Measurements from ENCODE around the gene CPE. TPM values are rescaled to one million over a fixed set of nuclear protein-coding genes. Genes with fewer than 3 reads are reported as not detected.

CPE gene
- total RNA-seq, 4 donors from 2014 or later: 22.3 to 33.5 (median 30.9) TPM

DNA sequence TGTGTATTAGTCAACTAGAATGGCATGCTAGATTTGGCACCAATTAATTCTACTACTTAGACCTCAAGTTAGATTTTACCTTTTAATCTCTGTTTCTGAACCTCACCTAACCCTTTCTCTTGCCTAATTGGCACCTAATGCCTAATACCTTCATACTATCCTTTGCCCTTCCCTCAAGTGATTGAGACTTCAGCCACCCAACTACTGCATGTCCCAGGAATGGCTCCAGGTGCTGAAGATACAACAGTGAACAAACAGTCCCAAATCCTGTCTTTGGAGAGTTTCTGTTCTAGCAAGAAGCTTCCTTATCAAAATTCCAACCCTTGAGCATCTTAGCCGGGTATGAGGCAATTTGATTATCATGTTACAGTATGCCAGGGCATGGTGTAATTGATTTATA is 139.9 kb downstream of the CPE start:
- peaks cover 30% of the 10 kb centered on the region for H3K4me1 ChIP-seq
- H3K4me3 ChIP-seq: no peak overlapping the region
- DNase-seq (ENCODE audit: low spot score in 2 of 2): no peak
- peak overlapping the region; percentile 68 for H3K27ac ChIP-seq
- no peaks in the 10 kb centered on the region for H3K9me3 ChIP-seq
- 64% methylated on average over 1 of the region's 1 CpG for WGBS
- H3K27me3 ChIP-seq: no peaks in the 10 kb centered on the region
- TF ChIP-seq POLR2AphosphoS5 (IDR thresholded peaks at IDR 0.05) (no peak), POLR2A (IDR thresholded peaks at IDR 0.05) (no peak), EP300 (IDR thresholded peaks at IDR 0.05) (no peak)
- TF ChIP-seq, protein P1, sequence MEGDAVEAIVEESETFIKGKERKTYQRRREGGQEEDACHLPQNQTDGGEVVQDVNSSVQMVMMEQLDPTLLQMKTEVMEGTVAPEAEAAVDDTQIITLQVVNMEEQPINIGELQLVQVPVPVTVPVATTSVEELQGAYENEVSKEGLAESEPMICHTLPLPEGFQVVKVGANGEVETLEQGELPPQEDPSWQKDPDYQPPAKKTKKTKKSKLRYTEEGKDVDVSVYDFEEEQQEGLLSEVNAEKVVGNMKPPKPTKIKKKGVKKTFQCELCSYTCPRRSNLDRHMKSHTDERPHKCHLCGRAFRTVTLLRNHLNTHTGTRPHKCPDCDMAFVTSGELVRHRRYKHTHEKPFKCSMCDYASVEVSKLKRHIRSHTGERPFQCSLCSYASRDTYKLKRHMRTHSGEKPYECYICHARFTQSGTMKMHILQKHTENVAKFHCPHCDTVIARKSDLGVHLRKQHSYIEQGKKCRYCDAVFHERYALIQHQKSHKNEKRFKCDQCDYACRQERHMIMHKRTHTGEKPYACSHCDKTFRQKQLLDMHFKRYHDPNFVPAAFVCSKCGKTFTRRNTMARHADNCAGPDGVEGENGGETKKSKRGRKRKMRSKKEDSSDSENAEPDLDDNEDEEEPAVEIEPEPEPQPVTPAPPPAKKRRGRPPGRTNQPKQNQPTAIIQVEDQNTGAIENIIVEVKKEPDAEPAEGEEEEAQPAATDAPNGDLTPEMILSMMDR (IDR thresholded peaks at IDR 0.05): no peak
- H3K36me3 ChIP-seq: no peaks in the 10 kb centered on the region

DNA sequence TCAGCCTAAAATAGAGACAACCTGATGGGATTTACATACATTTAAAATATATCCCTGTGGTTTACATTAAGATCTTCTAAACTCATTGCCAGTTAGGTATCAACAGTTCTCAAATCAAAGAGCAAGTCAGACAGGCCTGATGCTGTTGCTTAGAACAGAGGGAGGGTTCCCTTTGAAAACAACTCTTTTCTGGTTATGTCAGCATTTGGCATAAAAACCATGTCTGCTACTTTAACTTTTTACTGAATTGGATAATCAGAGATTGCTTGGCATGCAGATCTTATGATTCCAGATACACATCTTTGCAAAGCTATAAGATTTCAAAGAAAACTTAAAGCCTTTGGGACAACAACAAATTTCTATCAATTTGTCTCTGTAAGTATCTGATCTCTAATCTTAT is 140.8 kb downstream of the CPE start:
- Histone ChIP-seq H3K4me1 (peaks cover 30% of the 10 kb centered on the region), H3K4me3 (no peak overlapping the region), H3K27ac (peak overlapping the region; percentile 68), H3K27me3 (no peaks in the 10 kb centered on the region), H3K36me3 (no peaks in the 10 kb centered on the region), H3K9me3 (no peaks in the 10 kb centered on the region)
- no peak for DNase-seq (ENCODE audit: low spot score in 2 of 2)
- TF ChIP-seq EP300 (IDR thresholded peaks at IDR 0.05) (no peak), POLR2AphosphoS5 (IDR thresholded peaks at IDR 0.05) (no peak)
- TF ChIP-seq, protein P1 (IDR thresholded peaks at IDR 0.05): no peak

DNA sequence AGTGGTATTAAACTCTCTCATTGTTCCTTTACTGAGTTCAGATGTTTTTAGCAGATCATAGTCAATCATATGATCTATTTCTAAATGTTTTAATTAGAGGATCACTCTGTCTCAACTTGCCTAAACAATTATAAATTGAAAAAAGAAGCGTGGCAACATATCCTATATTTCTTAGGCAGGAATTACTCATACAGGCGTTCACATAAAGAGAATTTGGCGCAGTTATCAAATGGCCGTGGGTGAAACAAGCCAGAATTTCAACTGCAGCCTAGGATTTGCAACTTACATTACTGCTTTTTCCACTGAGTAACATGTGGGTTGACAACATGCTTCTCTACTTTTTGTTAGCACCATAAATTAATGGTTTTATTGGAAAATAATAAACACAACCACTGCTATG is 141.3 kb downstream of the CPE start:
- no peak for DNase-seq (ENCODE audit: low spot score in 2 of 2)
- H3K4me3 ChIP-seq: no peak overlapping the region
- peak overlapping the region; percentile 68 for H3K27ac ChIP-seq
- H3K4me1 ChIP-seq: peaks cover 30% of the 10 kb centered on the region
- H3K27me3 ChIP-seq: no peaks in the 10 kb centered on the region
- TF ChIP-seq, protein P1 (IDR thresholded peaks at IDR 0.05): no peak
- TF ChIP-seq POLR2A (IDR thresholded peaks at IDR 0.05) (no peak), EP300 (IDR thresholded peaks at IDR 0.05) (no peak), POLR2AphosphoS5 (IDR thresholded peaks at IDR 0.05) (no peak)
- H3K36me3 ChIP-seq: no peaks in the 10 kb centered on the region
- H3K9me3 ChIP-seq: no peaks in the 10 kb centered on the region
- WGBS: 46% methylated on average over 4 of the region's 4 CpGs

DNA sequence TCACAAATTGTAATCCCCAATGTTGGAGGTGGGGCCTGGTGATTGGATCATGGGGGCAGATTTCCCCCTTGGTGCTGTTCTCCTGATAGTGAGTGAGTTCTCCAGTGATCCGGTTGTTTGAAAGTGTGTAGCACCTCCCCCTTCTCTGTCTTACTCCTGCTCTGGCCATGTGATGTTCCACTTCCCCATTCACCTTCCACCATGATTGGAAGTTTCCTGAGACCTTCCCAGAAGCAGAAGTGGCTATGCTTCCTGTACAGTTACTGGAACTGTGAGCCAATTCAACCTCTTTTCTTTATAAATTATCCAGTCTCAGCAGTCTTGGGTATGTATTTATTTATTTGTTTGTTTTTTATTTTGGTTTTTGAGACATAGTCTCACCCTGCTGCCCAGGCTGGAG is 143.2 kb downstream of the CPE start:
- Histone ChIP-seq H3K36me3 (no peaks in the 10 kb centered on the region), H3K27me3 (no peaks in the 10 kb centered on the region), H3K4me1 (peaks cover 20% of the 10 kb centered on the region), H3K9me3 (no peaks in the 10 kb centered on the region), H3K4me3 (no peak overlapping the region), H3K27ac (no peak overlapping the region)
- WGBS: 82% methylated on average over 1 of the region's 1 CpG
- no peak for TF ChIP-seq POLR2A (IDR thresholded peaks at IDR 0.05)
- no peak for TF ChIP-seq EP300 (IDR thresholded peaks at IDR 0.05)
- TF ChIP-seq POLR2AphosphoS5 (IDR thresholded peaks at IDR 0.05): no peak
- TF ChIP-seq, protein P1 (IDR thresholded peaks at IDR 0.05): no peak
- no peak for DNase-seq (ENCODE audit: low spot score in 2 of 2)

DNA sequence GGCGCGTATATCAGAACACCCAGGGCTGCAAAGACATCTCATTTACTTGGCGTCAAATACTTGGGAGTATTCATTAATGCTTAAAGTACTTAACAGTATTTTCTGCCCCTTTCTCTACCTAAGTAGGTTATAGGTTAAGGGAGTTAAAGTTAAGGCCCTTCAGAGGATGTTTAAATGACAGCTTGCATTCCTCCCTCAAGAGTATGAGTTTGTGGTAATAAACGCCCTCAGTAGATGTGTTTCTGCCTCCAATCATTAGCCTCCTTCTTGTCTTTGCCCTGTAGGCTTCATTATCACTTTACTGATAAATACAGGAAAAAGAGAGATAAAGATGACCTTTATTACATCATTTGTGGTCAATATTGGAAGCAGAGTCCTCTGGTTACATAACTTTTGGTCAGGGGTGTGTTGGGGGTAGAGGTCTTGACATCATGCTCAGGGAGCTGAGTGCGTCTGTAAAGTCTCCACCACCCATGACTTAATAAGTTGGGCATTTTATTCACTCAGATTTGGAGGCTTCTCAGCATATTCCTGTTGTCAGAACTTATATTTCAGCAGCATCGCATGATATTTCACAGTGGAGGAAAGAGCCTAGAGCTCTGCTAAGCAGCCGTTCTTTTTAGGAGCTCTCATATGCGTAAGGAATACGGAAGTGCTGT is 145.9 kb downstream of the CPE start:
- H3K36me3 ChIP-seq: no peaks in the 10 kb centered on the region
- 91% methylated on average over 9 of the region's 9 CpGs for WGBS
- no peak for DNase-seq (ENCODE audit: low spot score in 2 of 2)
- no peaks in the 10 kb centered on the region for H3K27me3 ChIP-seq
- TF ChIP-seq POLR2A (IDR thresholded peaks at IDR 0.05) (no peak), EP300 (IDR thresholded peaks at IDR 0.05) (no peak), POLR2AphosphoS5 (IDR thresholded peaks at IDR 0.05) (no peak)
- TF ChIP-seq, protein P1 (IDR thresholded peaks at IDR 0.05): no peak
- H3K4me3 ChIP-seq: no peak overlapping the region
- H3K27ac ChIP-seq: no peak overlapping the region
- no peaks in the 10 kb centered on the region for H3K9me3 ChIP-seq
- H3K4me1 ChIP-seq: peaks cover 2% of the 10 kb centered on the region

All from suprapubic skin (tissue), 4 donors.